ENCODE data around the gene FOXJ3. TPM values are rescaled to one million over a fixed set of nuclear protein-coding genes. Genes with fewer than 3 reads are reported as not detected.

The FOXJ3 gene
- total RNA-seq, 1 donor = 38.0 TPM

- no peak for DNase-seq (ENCODE audit: low read depth)
- no peak overlapping the region for H3K4me3 ChIP-seq (ENCODE audit: low read depth, low read length)
- TF ChIP-seq CTCF (IDR thresholded peaks at IDR 0.05; ENCODE audit: insufficient read depth, low read length) = no peak
Observed at GRCh38 chr1:42191319-42191718, 143.7 kb downstream of the FOXJ3 start.

GRCh38 chr1:42189931-42190853, 144.8 kb downstream of the FOXJ3 start:
- TF ChIP-seq CTCF (IDR thresholded peaks at IDR 0.05; ENCODE audit: insufficient read depth, low read length) = no peak
- no peak for DNase-seq (ENCODE audit: low read depth)
- no peak overlapping the region for H3K4me3 ChIP-seq (ENCODE audit: low read depth, low read length)

GRCh38 chr1:42186152-42186551, 148.9 kb downstream of the FOXJ3 start:
- H3K4me3 ChIP-seq (ENCODE audit: low read depth, low read length) = no peak overlapping the region
- peak; percentile 62 for DNase-seq (ENCODE audit: low read depth)
- TF ChIP-seq CTCF (IDR thresholded peaks at IDR 0.05; ENCODE audit: insufficient read depth, low read length) = no peak

GRCh38 chr1:42184616-42185015, 150.4 kb downstream of the FOXJ3 start:
- no peak for DNase-seq (ENCODE audit: low read depth)
- TF ChIP-seq CTCF (IDR thresholded peaks at IDR 0.05; ENCODE audit: insufficient read depth, low read length) = no peak
- H3K4me3 ChIP-seq (ENCODE audit: low read depth, low read length) = no peak overlapping the region

GRCh38 chr1:42183957-42184268, 151.1 kb downstream of the FOXJ3 start:
- TF ChIP-seq CTCF (IDR thresholded peaks at IDR 0.05; ENCODE audit: insufficient read depth, low read length) = no peak
- no peak overlapping the region for H3K4me3 ChIP-seq (ENCODE audit: low read depth, low read length)
- no peak for DNase-seq (ENCODE audit: low read depth)

- DNase-seq (ENCODE audit: low read depth) = no peak
- no peak for TF ChIP-seq CTCF (IDR thresholded peaks at IDR 0.05; ENCODE audit: insufficient read depth, low read length)
- H3K4me3 ChIP-seq (ENCODE audit: low read depth, low read length) = no peak overlapping the region
Observed at GRCh38 chr1:42183210-42183956, 151.7 kb downstream of the FOXJ3 start.

Measured in fibroblast of the aortic adventitia (primary cell).